ENCODE measurements around the gene CFAP157.

The CFAP157 gene

DNA sequence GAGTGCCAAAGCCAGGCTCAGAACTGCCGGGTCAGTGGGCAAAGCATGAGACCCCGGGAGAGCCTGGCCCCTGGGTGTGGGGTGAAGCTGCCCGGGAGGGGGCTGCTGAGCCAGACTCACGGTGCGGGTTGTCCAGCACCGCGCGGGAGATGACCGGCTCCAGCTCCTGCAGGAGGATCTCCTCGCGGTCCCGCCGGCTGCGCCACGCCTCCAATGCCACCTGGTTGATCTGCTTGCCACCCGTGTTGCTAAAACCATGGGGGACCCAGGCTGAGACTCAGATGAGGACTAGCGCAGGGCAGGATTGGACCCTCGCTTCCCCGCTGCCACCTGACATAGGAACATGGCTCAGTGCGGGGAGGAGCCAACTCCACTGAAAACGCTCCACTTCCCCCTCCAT is 25.7 kb downstream of the CFAP157 start:
- Histone ChIP-seq H3K27ac (ENCODE audit: low read depth, low read length) (no peak overlapping the region), H3K9ac (ENCODE audit: low read length) (no peak overlapping the region), H3K9me3 (ENCODE audit: insufficient read depth, low read length) (no peaks in the 10 kb centered on the region)

DNA sequence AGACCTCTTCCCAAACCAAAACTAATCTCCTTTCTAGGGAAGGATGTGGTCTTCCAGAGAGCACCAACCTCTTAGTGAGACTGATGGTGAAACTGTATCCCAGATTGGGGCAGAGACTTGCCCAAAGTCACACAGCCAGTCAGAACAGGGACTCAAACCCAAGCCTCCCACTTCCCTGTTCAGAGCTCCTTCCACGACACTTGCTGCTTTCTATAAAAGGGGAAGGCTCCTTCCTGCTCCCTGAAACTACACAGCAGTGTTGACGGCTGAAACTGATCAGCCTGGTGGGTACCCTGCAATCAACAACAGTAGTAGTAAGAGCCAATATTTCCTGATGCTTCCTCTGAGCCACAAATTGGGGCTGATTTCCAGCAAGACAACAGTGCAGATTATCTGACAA is 26.8 kb downstream of the CFAP157 start:
- H3K36me3 ChIP-seq (ENCODE audit: low read length) = no peaks in the 10 kb centered on the region
- H3F3A ChIP-seq (ENCODE audit: insufficient read depth) = peaks cover 3% of the 10 kb centered on the region; the same call in 1 of the 2 replicates

More for the DNA sequence above, 25.7 kb downstream of the CFAP157 start:
- no peaks in the 10 kb centered on the region for H3K79me2 ChIP-seq (ENCODE audit: insufficient read depth, low read length)
- no peak overlapping the region for H3K4me2 ChIP-seq (ENCODE audit: low read depth, low read length, poor library complexity, severe bottlenecking)
- no peak overlapping the region for H3K4me3 ChIP-seq (ENCODE audit: insufficient read depth, low read length, poor library complexity, severe bottlenecking)
- no peaks in the 10 kb centered on the region for H3K9me2 ChIP-seq (replicated peaks; ENCODE audit: insufficient read depth, low read length)
- no peaks in the 10 kb centered on the region for H4K20me1 ChIP-seq (ENCODE audit: low read depth, low read length)
- no peak overlapping the region for H2AFZ ChIP-seq (ENCODE audit: low read depth, low read length, severe bottlenecking)
- H3K36me3 ChIP-seq (ENCODE audit: low read length) = no peaks in the 10 kb centered on the region
- H3F3A ChIP-seq (ENCODE audit: insufficient read depth) = peaks cover 3% of the 10 kb centered on the region; the same call in 1 of the 2 replicates
- H3K27me3 ChIP-seq (ENCODE audit: low read length) = no peaks in the 10 kb centered on the region
- TF ChIP-seq, protein P1, sequence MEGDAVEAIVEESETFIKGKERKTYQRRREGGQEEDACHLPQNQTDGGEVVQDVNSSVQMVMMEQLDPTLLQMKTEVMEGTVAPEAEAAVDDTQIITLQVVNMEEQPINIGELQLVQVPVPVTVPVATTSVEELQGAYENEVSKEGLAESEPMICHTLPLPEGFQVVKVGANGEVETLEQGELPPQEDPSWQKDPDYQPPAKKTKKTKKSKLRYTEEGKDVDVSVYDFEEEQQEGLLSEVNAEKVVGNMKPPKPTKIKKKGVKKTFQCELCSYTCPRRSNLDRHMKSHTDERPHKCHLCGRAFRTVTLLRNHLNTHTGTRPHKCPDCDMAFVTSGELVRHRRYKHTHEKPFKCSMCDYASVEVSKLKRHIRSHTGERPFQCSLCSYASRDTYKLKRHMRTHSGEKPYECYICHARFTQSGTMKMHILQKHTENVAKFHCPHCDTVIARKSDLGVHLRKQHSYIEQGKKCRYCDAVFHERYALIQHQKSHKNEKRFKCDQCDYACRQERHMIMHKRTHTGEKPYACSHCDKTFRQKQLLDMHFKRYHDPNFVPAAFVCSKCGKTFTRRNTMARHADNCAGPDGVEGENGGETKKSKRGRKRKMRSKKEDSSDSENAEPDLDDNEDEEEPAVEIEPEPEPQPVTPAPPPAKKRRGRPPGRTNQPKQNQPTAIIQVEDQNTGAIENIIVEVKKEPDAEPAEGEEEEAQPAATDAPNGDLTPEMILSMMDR (IDR thresholded peaks at IDR 0.05; ENCODE audit: insufficient read depth, low read length, poor library complexity, severe bottlenecking) = no peak
- no peak for TF ChIP-seq EZH2phosphoT487 (conservative IDR thresholded peaks at IDR 0.05; ENCODE audit: low read length)

DNA sequence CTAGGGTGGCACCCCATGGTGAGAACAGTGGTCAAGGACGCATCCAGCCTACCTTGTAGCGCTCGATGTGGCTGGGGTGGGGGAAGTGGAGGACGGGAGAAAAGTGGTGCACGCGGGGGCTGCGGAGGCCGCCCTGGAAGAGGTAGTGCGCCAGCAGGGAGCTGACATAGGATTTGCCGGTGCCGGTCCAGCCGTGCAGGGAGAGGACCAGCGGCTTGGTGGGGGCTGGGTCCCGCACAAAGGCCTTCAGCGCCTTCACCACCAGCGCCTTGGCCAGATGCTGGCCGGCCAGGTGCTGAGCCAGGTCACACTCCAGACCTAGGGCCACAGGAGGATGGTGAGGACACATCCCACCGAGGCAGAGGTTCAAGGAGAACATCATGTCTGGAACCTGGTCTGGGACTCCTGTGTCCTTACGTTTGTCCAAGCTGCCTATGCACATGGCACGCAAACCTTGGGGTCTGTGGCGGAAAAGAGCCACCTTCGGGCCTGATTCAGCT is 27.5 kb downstream of the CFAP157 start:
- Histone ChIP-seq H2AFZ (ENCODE audit: low read depth, low read length, severe bottlenecking) (no peak overlapping the region), H3K4me3 (ENCODE audit: insufficient read depth, low read length, poor library complexity, severe bottlenecking) (peak overlapping the region; percentile 80), H3K4me2 (ENCODE audit: low read depth, low read length, poor library complexity, severe bottlenecking) (peak overlapping the region; percentile 65), H3K79me2 (ENCODE audit: insufficient read depth, low read length) (no peaks in the 10 kb centered on the region), H3K9ac (ENCODE audit: low read length) (peak overlapping the region; percentile 78), H3K9me2 (replicated peaks; ENCODE audit: insufficient read depth, low read length) (no peaks in the 10 kb centered on the region), H3K9me3 (ENCODE audit: insufficient read depth, low read length) (no peaks in the 10 kb centered on the region), H3K27me3 (ENCODE audit: low read length) (no peaks in the 10 kb centered on the region), H3K36me3 (ENCODE audit: low read length) (no peaks in the 10 kb centered on the region), H3F3A (ENCODE audit: insufficient read depth) (peaks cover 3% of the 10 kb centered on the region; the same call in 1 of the 2 replicates), H4K20me1 (ENCODE audit: low read depth, low read length) (no peaks in the 10 kb centered on the region), H3K27ac (ENCODE audit: low read depth, low read length) (no peak overlapping the region; the same call in 1 of the 2 replicates)
- TF ChIP-seq EZH2phosphoT487 (conservative IDR thresholded peaks at IDR 0.05; ENCODE audit: low read length) = no peak
- TF ChIP-seq, protein P1 (IDR thresholded peaks at IDR 0.05; ENCODE audit: insufficient read depth, low read length, poor library complexity, severe bottlenecking) = no peak

More for the DNA sequence above, 26.8 kb downstream of the CFAP157 start:
- Histone ChIP-seq H3K4me2 (ENCODE audit: low read depth, low read length, poor library complexity, severe bottlenecking) (no peak overlapping the region), H3K27me3 (ENCODE audit: low read length) (no peaks in the 10 kb centered on the region), H3K27ac (ENCODE audit: low read depth, low read length) (no peak overlapping the region), H3K9me3 (ENCODE audit: insufficient read depth, low read length) (no peaks in the 10 kb centered on the region), H4K20me1 (ENCODE audit: low read depth, low read length) (no peaks in the 10 kb centered on the region), H3K9ac (ENCODE audit: low read length) (no peak overlapping the region), H3K4me3 (ENCODE audit: insufficient read depth, low read length, poor library complexity, severe bottlenecking) (no peak overlapping the region), H3K9me2 (replicated peaks; ENCODE audit: insufficient read depth, low read length) (no peaks in the 10 kb centered on the region), H2AFZ (ENCODE audit: low read depth, low read length, severe bottlenecking) (no peak overlapping the region), H3K79me2 (ENCODE audit: insufficient read depth, low read length) (no peaks in the 10 kb centered on the region)
- no peak for TF ChIP-seq EZH2phosphoT487 (conservative IDR thresholded peaks at IDR 0.05; ENCODE audit: low read length)
- TF ChIP-seq, protein P1 (IDR thresholded peaks at IDR 0.05; ENCODE audit: insufficient read depth, low read length, poor library complexity, severe bottlenecking) = no peak

Measured in SU-DHL-6 (cell line).